Calu3 (cell line): ENCODE data around the gene AAR2. TPM values are rescaled to one million over a fixed set of nuclear protein-coding genes. Genes with fewer than 3 reads are reported as not detected.

Source experiments
- BruUV-seq: library from RNA; stranded (reverse); fragments of 400-500 nt; replicated peaks from 2 replicates; lab custom pipeline; 2021; lab: Mats Ljungman, UMichigan
- CTCF ChIA-PET: fragments of 300-600 bp; sonication (Branson Sonifier 250); formaldehyde crosslinking; loops from one replicate; lab custom pipeline; 2022; ENCODE audit warnings: antibody characterized with exemption; lab: Charles Lee
- DNase-seq: peaks from one replicate; pipeline ENCODE4 v3.0.0; 2022
- H3K27ac Mint-ChIP-seq: one replicate; pipeline ENCODE4 v1.8.0; 2022; ENCODE audit warnings: mixed read lengths; ENCODE audit not compliant: unreplicated experiment
- H3K27me3 Mint-ChIP-seq: one replicate; pipeline ENCODE4 v1.8.0; 2022; ENCODE audit warnings: mixed read lengths; ENCODE audit not compliant: unreplicated experiment
- H3K36me3 Mint-ChIP-seq: one replicate; pipeline ENCODE4 v1.8.0; 2022; ENCODE audit warnings: mild to moderate bottlenecking, moderate library complexity, mixed read lengths; ENCODE audit not compliant: insufficient read depth, unreplicated experiment
- H3K4me1 Mint-ChIP-seq: one replicate; pipeline ENCODE4 v1.8.0; 2022; ENCODE audit warnings: mild to moderate bottlenecking, low read depth, mixed read lengths; ENCODE audit not compliant: unreplicated experiment
- H3K4me3 Mint-ChIP-seq: one replicate; pipeline ENCODE4 v1.8.0; 2022; ENCODE audit warnings: mild to moderate bottlenecking, low read depth, moderate library complexity, mixed read lengths; ENCODE audit not compliant: unreplicated experiment
- H3K9me3 Mint-ChIP-seq: one replicate; pipeline ENCODE4 v1.8.0; 2022; ENCODE audit warnings: low read depth, mixed read lengths; ENCODE audit not compliant: unreplicated experiment
- CTCF ChIP-seq: fragments of 200-600 bp; IDR thresholded peaks from one replicate; pipeline ENCODE4 v1.8.0; 2022; ENCODE audit warnings: antibody characterized with exemption; ENCODE audit not compliant: unreplicated experiment
- intact Hi-C: fragments of 100-400 bp; cut with micrococcal nuclease; formaldehyde crosslinking; loops from one replicate; pipeline ENCODE4 v1.10.0; 2022; ENCODE audit not compliant: unreplicated experiment
- total RNA-seq: library from RNA; stranded (reverse); gene quantifications from 2 replicates; pipeline ENCODE4 v1.2.3, GENCODE V29; 2022

Gene AAR2
- total RNA-seq, 1 experiment from 2014 or later, result 37.0 TPM

GRCh38 chr20:36270744-36271638 lies 34.7 kb downstream of the AAR2 start:
- no peak for DNase-seq
- no peaks in the 10 kb centered on the region for H3K9me3 Mint-ChIP-seq
- H3K27me3 Mint-ChIP-seq, result peaks cover 86% of the 10 kb centered on the region
- no peak overlapping the region for H3K4me3 Mint-ChIP-seq
- CTCF ChIA-PET, result interaction anchor here (0.6 to 1.7 kb wide), 4 partner anchors 10 to 318 kb away, joined by 3 to 7 read pairs (median 4); no protein-coding TSS in a partner anchor
- H3K36me3 Mint-ChIP-seq, result no peaks in the 10 kb centered on the region
- no peak for TF ChIP-seq CTCF
- intact Hi-C loops, result no loop called here
- H3K27ac Mint-ChIP-seq, result no peak overlapping the region
- BruUV-seq, result no TSS peak
- no peaks in the 10 kb centered on the region for H3K4me1 Mint-ChIP-seq

- intact Hi-C loops, result no loop called here
- H3K4me3 Mint-ChIP-seq, result no peak overlapping the region
- CTCF ChIA-PET, result interaction anchor here (0.8 to 2.4 kb wide), 5 partner anchors 9 to 168 kb away, joined by 3 to 21 read pairs (median 3); no protein-coding TSS in a partner anchor
- H3K27ac Mint-ChIP-seq, result no peak overlapping the region
- H3K9me3 Mint-ChIP-seq, result no peaks in the 10 kb centered on the region
- no TSS peak for BruUV-seq
- no peaks in the 10 kb centered on the region for H3K36me3 Mint-ChIP-seq
- TF ChIP-seq CTCF, result no peak
- no peaks in the 10 kb centered on the region for H3K4me1 Mint-ChIP-seq
- DNase-seq, result no peak
- peaks cover 85% of the 10 kb centered on the region for H3K27me3 Mint-ChIP-seq
Measured at GRCh38 chr20:36271639-36272546, 35.6 kb downstream of the AAR2 start.

- H3K4me1 Mint-ChIP-seq, result no peaks in the 10 kb centered on the region
- no peak overlapping the region for H3K27ac Mint-ChIP-seq
- intact Hi-C loops, result loop anchor here (1.0 kb wide), 1 partner anchor 167 kb away; no protein-coding TSS in a partner anchor
- no peaks in the 10 kb centered on the region for H3K36me3 Mint-ChIP-seq
- DNase-seq, result no peak
- no peak overlapping the region for H3K4me3 Mint-ChIP-seq
- no TSS peak for BruUV-seq
- TF ChIP-seq CTCF, result no peak
- H3K9me3 Mint-ChIP-seq, result no peaks in the 10 kb centered on the region
- H3K27me3 Mint-ChIP-seq, result peaks cover 89% of the 10 kb centered on the region
- CTCF ChIA-PET, result interaction anchor here (0.8 to 2.5 kb wide), 6 partner anchors 8 to 221 kb away, joined by 3 to 22 read pairs (median 8); no protein-coding TSS in a partner anchor
Measured at GRCh38 chr20:36272547-36273220, 36.4 kb downstream of the AAR2 start.
